ENCODE results near the gene TRAF4. TPM values are rescaled to one million over a fixed set of nuclear protein-coding genes. Genes with fewer than 3 reads are reported as not detected.

The TRAF4 gene
- total and polyA plus RNA-seq, 9 of the 15 experiments (the other 6 are each of a cell fraction or from before 2014, with no cell fraction given): 2.4 to 147 (median 72.4) TPM

GRCh38 chr17:28726627-28727491 is 17.0 kb upstream of the TRAF4 start (continued):
- TF ChIP-seq MAFG (tag; conservative IDR thresholded peaks at IDR 0.05) (no peak; the same call in 1 of the 2 replicates), ZNF444 (CRISPR knock-in tag; IDR thresholded peaks at IDR 0.05) (no peak), CC2D1A (IDR thresholded peaks at IDR 0.05) (peak; percentile 96), SAFB (IDR thresholded peaks at IDR 0.05; ENCODE audit: borderline replicate concordance, low read depth, low read length) (0 out of 2 replicates have a peak, but pooled peaks have one; percentile 30), ARNT (IDR thresholded peaks at IDR 0.05) (peak; percentile 46 to 67; a peak in 2 of 4 replicates), FOSL1 (tag; conservative IDR thresholded peaks at IDR 0.05) (no peak; the same call in 1 of the 2 replicates), NR2C2 (CRISPR knock-in tag; IDR thresholded peaks at IDR 0.05) (peak; percentile 80), NR2C2 (tag; IDR thresholded peaks at IDR 0.05) (no peak; the same call in 1 of the 2 replicates), MEF2D (tag; conservative IDR thresholded peaks at IDR 0.05; ENCODE audit: low read depth) (no peak; the same call in 1 of the 2 replicates), SNIP1 (IDR thresholded peaks at IDR 0.05; ENCODE audit: low read depth) (no peak; the same call in 1 of the 2 replicates), SIN3A (IDR thresholded peaks at IDR 0.05; ENCODE audit: borderline replicate concordance in 2 of 2, control insufficient read depth in 1 of 2, low read depth in 2 of 2, low read length in 2 of 2) (peak; percentile 64 to 97; a peak in 3 of 4 replicates), HIVEP1 (CRISPR knock-in tag; IDR thresholded peaks at IDR 0.05) (no peak), SUPT5H (IDR thresholded peaks at IDR 0.05) (peak; percentile 28; the same call in 1 of the 2 replicates), TAF1 (IDR thresholded peaks at IDR 0.05; ENCODE audit: control insufficient read depth, extremely low read depth, insufficient read depth, low read length, severe bottlenecking) (peak; percentile 61), RB1 (IDR thresholded peaks at IDR 0.05; ENCODE audit: low read depth) (no peak), ZNF699 (CRISPR knock-in tag; IDR thresholded peaks at IDR 0.05; ENCODE audit: insufficient replicate concordance) (no peak), EWSR1 (IDR thresholded peaks at IDR 0.05; ENCODE audit: borderline replicate concordance, low read depth, partially characterized antibody) (no peak), RBM39 (optimal IDR thresholded peaks at IDR 0.05; ENCODE audit: low read depth, low read length) (no peak), SMAD3 (CRISPR knock-in tag; conservative IDR thresholded peaks at IDR 0.05) (no peak), JUND (IDR thresholded peaks at IDR 0.05; ENCODE audit: borderline replicate concordance, low read depth, low read length) (peak; percentile 78), JUND (tag; IDR thresholded peaks at IDR 0.05; ENCODE audit: borderline replicate concordance, low read depth, low read length) (peak; percentile 6; the same call in 1 of the 3 replicates), HDAC8 (tag; IDR thresholded peaks at IDR 0.05) (no peak), PYGO2 (tag; IDR thresholded peaks at IDR 0.05) (no peak), ESRRA (IDR thresholded peaks at IDR 0.05; ENCODE audit: borderline replicate concordance, low read depth) (peak; percentile 59)
- TF ChIP-seq, protein P1, sequence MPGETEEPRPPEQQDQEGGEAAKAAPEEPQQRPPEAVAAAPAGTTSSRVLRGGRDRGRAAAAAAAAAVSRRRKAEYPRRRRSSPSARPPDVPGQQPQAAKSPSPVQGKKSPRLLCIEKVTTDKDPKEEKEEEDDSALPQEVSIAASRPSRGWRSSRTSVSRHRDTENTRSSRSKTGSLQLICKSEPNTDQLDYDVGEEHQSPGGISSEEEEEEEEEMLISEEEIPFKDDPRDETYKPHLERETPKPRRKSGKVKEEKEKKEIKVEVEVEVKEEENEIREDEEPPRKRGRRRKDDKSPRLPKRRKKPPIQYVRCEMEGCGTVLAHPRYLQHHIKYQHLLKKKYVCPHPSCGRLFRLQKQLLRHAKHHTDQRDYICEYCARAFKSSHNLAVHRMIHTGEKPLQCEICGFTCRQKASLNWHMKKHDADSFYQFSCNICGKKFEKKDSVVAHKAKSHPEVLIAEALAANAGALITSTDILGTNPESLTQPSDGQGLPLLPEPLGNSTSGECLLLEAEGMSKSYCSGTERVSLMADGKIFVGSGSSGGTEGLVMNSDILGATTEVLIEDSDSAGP (CRISPR knock-in tag; IDR thresholded peaks at IDR 0.05): peak; percentile 69
- TF ChIP-seq, protein P2, sequence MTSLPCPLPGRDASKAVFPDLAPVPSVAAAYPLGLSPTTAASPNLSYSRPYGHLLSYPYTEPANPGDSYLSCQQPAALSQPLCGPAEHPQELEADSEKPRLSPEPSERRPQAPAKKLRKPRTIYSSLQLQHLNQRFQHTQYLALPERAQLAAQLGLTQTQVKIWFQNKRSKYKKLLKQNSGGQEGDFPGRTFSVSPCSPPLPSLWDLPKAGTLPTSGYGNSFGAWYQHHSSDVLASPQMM (CRISPR knock-in tag; IDR thresholded peaks at IDR 0.05): no peak

Measured in K562 (cell line).